Erythroblast (primary cell): ENCODE measurements around the gene CDKL1.

Source experiments
- GATA1 ChIP-seq: IDR thresholded peaks from 2 replicates; pipeline ENCODE4 v1.6.1; 2011; ENCODE audit warnings: low read depth, mild to moderate bottlenecking, control low read depth, low read length, moderate library complexity
- POLR2A ChIP-seq: IDR thresholded peaks from 2 replicates; pipeline ENCODE4 v1.6.1; 2011; ENCODE audit warnings: mild to moderate bottlenecking, low read length

DNA sequence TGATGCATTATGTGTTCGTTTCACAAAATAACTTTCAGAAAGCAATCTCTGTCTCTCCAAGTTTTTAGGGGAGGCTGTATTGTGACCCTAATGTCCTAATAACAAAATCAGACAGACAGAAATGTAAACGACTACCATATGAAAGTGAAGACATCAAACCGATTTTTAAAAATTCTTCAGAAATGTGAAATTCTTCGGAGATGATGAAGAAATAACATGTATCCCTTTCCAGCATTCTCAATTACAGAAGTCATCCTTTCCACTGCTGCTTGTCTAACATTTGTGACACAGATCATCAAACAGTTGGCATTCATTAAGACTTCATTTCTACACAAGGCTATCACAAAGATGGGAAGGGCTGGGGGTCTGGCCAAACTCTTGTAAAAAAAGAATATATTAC lies 43.6 kb downstream of the CDKL1 start:
- TF ChIP-seq POLR2A (no peak), GATA1 (no peak)
